ENCODE results near the gene PARD3B. TPM values are rescaled to one million over a fixed set of nuclear protein-coding genes. Genes with fewer than 3 reads are reported as not detected.

PARD3B gene
- total and polyA plus RNA-seq, 2 donors from 2014 or later = 5.3 to 29.6 TPM

DNA sequence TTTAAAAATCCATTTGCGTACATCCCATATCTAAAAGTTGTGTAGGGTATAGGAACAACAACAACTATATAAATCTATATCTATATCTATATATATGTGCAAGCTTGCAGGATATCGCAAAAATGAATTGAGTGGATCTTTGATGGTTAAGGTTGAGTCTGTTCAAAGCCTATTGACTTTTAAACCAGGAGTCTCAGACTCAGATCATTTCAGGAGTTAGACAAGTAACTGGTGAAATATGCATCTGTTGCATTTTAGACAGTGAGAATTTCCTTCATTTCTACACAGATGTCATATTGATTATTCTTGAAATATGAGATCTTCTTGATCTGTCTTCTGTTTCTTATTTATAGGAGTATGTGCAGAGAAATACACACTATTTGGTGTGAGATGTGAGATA lies 66.5 kb downstream of the PARD3B start:
- no peak for DNase-seq
- H3K9me3 ChIP-seq (ENCODE audit: control insufficient read depth in 2 of 3, insufficient read depth in 1 of 3, low read length in 3 of 3) = no peaks in the 10 kb centered on the region
- H3K9ac ChIP-seq (ENCODE audit: low read length in 3 of 3) = no peak overlapping the region
- H3K4me1 ChIP-seq (ENCODE audit: control insufficient read depth in 2 of 3, insufficient read depth in 2 of 3, low read depth in 1 of 3, low read length in 3 of 3) = peaks cover 5 to 8% (median 6%) of the 10 kb centered on the region in 3 donors
- H3K27ac ChIP-seq (ENCODE audit: low read depth in 2 of 2, low read length in 2 of 2) = no peak overlapping the region
- no peak for FAIRE-seq
- H3K4me3 ChIP-seq (ENCODE audit: low read length in 3 of 3) = no peak overlapping the region
- no peaks in the 10 kb centered on the region for H3K27me3 ChIP-seq (ENCODE audit: control insufficient read depth, insufficient read depth, low read length)
- intact Hi-C loops (cut with DNase I) = no loop called here
- H3K36me3 ChIP-seq (ENCODE audit: control insufficient read depth in 2 of 3, insufficient read depth in 3 of 3, low read length in 3 of 3) = no peaks in the 10 kb centered on the region
- TF ChIP-seq, protein P1, sequence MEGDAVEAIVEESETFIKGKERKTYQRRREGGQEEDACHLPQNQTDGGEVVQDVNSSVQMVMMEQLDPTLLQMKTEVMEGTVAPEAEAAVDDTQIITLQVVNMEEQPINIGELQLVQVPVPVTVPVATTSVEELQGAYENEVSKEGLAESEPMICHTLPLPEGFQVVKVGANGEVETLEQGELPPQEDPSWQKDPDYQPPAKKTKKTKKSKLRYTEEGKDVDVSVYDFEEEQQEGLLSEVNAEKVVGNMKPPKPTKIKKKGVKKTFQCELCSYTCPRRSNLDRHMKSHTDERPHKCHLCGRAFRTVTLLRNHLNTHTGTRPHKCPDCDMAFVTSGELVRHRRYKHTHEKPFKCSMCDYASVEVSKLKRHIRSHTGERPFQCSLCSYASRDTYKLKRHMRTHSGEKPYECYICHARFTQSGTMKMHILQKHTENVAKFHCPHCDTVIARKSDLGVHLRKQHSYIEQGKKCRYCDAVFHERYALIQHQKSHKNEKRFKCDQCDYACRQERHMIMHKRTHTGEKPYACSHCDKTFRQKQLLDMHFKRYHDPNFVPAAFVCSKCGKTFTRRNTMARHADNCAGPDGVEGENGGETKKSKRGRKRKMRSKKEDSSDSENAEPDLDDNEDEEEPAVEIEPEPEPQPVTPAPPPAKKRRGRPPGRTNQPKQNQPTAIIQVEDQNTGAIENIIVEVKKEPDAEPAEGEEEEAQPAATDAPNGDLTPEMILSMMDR (IDR thresholded peaks at IDR 0.05; ENCODE audit: borderline replicate concordance, extremely low read depth, insufficient read depth) = no peak

DNA sequence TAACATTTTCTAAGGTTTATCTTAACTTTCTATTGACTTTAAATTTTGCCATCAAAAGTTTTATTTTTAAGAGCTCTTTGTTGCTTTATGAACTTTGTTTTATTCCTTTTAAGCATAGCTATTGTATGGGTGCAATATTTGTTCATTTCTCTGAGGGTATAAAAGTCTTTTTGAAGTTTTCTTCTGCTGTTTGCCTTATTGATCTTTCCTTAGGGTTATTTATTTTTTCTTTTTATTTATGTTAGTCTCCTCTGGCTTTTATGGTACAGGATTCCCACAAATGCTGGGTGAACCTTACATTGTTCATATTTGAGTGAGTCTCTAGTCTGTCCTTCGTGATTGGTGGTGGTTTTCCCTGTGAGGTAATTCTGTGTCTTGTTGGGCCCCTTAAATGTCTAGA lies 68.4 kb downstream of the PARD3B start:
- intact Hi-C loops (cut with DNase I) = no loop called here

DNA sequence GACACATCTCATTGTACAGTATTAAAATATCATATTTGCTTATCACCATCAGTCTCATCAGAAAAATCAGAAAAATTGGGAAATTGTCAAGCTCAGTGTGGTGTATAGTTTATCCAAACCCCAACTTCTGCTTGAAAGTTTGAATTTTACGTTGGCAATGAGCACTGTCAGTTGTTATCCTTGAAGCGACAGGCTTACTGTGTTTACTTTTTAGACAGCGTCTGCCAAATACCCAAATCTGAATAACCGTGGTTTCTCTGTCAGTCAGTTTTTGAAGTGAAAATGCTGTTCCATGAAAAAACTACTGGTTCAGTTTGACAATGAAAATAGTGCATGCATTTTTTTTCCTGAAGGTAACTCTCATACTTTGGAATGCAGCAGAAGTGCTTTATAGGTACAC lies 70.2 kb downstream of the PARD3B start:
- DNase-seq (no peak), FAIRE-seq (no peak)
- intact Hi-C loops (cut with DNase I) = no loop called here
- Histone ChIP-seq H3K36me3 (ENCODE audit: control insufficient read depth in 2 of 3, insufficient read depth in 3 of 3, low read length in 3 of 3) (no peaks in the 10 kb centered on the region), H3K27ac (ENCODE audit: low read depth in 2 of 2, low read length in 2 of 2) (no peak overlapping the region), H3K4me1 (ENCODE audit: control insufficient read depth in 2 of 3, insufficient read depth in 2 of 3, low read depth in 1 of 3, low read length in 3 of 3) (peaks cover 0 to 2% (median 0%) of the 10 kb centered on the region in 3 donors), H3K9me3 (ENCODE audit: control insufficient read depth in 2 of 3, insufficient read depth in 1 of 3, low read length in 3 of 3) (no peaks in the 10 kb centered on the region), H3K9ac (ENCODE audit: low read length in 3 of 3) (no peak overlapping the region), H3K4me3 (ENCODE audit: low read length in 3 of 3) (no peak overlapping the region), H3K27me3 (ENCODE audit: control insufficient read depth, insufficient read depth, low read length) (no peaks in the 10 kb centered on the region)
- TF ChIP-seq, protein P1 (IDR thresholded peaks at IDR 0.05; ENCODE audit: borderline replicate concordance, extremely low read depth, insufficient read depth) = no peak

More for the DNA sequence above, 68.4 kb downstream of the PARD3B start:
- Histone ChIP-seq H3K9ac (ENCODE audit: low read length in 3 of 3) (no peak overlapping the region), H3K4me3 (ENCODE audit: low read length in 3 of 3) (no peak overlapping the region), H3K27ac (ENCODE audit: low read depth in 2 of 2, low read length in 2 of 2) (no peak overlapping the region), H3K36me3 (ENCODE audit: control insufficient read depth in 2 of 3, insufficient read depth in 3 of 3, low read length in 3 of 3) (no peaks in the 10 kb centered on the region), H3K4me1 (ENCODE audit: control insufficient read depth in 2 of 3, insufficient read depth in 2 of 3, low read depth in 1 of 3, low read length in 3 of 3) (peaks cover 0 to 2% (median 0%) of the 10 kb centered on the region in 3 donors), H3K9me3 (ENCODE audit: control insufficient read depth in 2 of 3, insufficient read depth in 1 of 3, low read length in 3 of 3) (no peaks in the 10 kb centered on the region), H3K27me3 (ENCODE audit: control insufficient read depth, insufficient read depth, low read length) (no peaks in the 10 kb centered on the region)
- no peak for FAIRE-seq
- TF ChIP-seq, protein P1 (IDR thresholded peaks at IDR 0.05; ENCODE audit: borderline replicate concordance, extremely low read depth, insufficient read depth) = no peak
- no peak for DNase-seq

DNA sequence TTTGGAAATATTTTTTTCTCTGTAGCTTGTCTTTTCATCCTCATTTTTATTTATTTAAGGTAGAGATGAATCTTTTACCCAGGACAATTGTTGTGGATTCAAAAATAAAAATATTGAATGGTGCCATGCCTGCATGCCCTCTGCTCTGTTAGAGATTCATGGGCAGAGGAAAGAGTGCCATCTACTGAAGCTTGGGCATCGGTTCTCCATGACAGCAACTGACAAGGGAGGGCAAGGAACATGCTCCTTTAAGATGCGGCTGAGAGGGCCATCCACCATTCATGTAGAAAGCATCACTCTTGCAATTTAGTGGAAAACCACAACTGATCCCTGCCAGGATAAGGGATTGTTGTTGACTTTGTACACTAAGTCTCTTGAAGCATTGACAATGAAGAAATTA lies 79.9 kb downstream of the PARD3B start:
- intact Hi-C loops (cut with DNase I) = no loop called here
- no peak for FAIRE-seq
- no peaks in the 10 kb centered on the region for H3K4me1 ChIP-seq (ENCODE audit: control insufficient read depth in 2 of 3, insufficient read depth in 2 of 3, low read depth in 1 of 3, low read length in 3 of 3)
- no peak overlapping the region for H3K27ac ChIP-seq (ENCODE audit: low read depth in 2 of 2, low read length in 2 of 2)
- no peaks in the 10 kb centered on the region for H3K27me3 ChIP-seq (ENCODE audit: control insufficient read depth, insufficient read depth, low read length)
- H3K36me3 ChIP-seq (ENCODE audit: control insufficient read depth in 2 of 3, insufficient read depth in 3 of 3, low read length in 3 of 3) = no peaks in the 10 kb centered on the region
- H3K9me3 ChIP-seq (ENCODE audit: control insufficient read depth in 2 of 3, insufficient read depth in 1 of 3, low read length in 3 of 3) = no peaks in the 10 kb centered on the region
- no peak overlapping the region for H3K9ac ChIP-seq (ENCODE audit: low read length in 3 of 3)
- TF ChIP-seq, protein P1 (IDR thresholded peaks at IDR 0.05; ENCODE audit: borderline replicate concordance, extremely low read depth, insufficient read depth) = peak; percentile 14
- no peak overlapping the region for H3K4me3 ChIP-seq (ENCODE audit: low read length in 3 of 3)
- peak in 1 of 5 donors; percentile 34 for DNase-seq
